HG02588 (cell line): ENCODE results near the gene MCRIP2.
"Not testable (repeated sequence)": the region's sequence is repeated elsewhere in the genome, so short reads cannot be mapped to it uniquely, and the experiment has no call there.

Experiments used
- ATAC-seq: cut with Tn5 transposase; IDR thresholded peaks from one replicate; pipeline ENCODE4 v1.9.1; 2021; ENCODE audit warnings: mild to moderate bottlenecking, moderate library complexity; ENCODE audit not compliant: unreplicated experiment

The MCRIP2 gene

GRCh38 chr16:678858-679813 is 37.5 kb downstream of the MCRIP2 start:
- ATAC-seq, result no peak

- ATAC-seq, result peak; percentile 33
Measured at GRCh38 chr16:679814-680624, 38.4 kb downstream of the MCRIP2 start, which contains the start of gene STUB1. STUB1 (plus strand) TSS chr16:680410; CDS start chr16:680526, 116 bp downstream.

- ATAC-seq, result peak; percentile 2
Measured at GRCh38 chr16:680625-680945, 39.0 kb downstream of the MCRIP2 start.

- no peak for ATAC-seq
Measured at GRCh38 chr16:680967-681745, 39.5 kb downstream of the MCRIP2 start.

GRCh38 chr16:681746-682427 is 40.3 kb downstream of the MCRIP2 start:
- no peak for ATAC-seq

GRCh38 chr16:682493-683395 is 41.1 kb downstream of the MCRIP2 start:
- no peak for ATAC-seq

- no peak for ATAC-seq
Measured at GRCh38 chr16:683396-684070, 41.9 kb downstream of the MCRIP2 start.

GRCh38 chr16:684071-684794 is 42.6 kb downstream of the MCRIP2 start, which contains the start of gene JMJD8:
JMJD8 (minus strand) TSS chr16:684334; CDS start chr16:684319, 15 bp downstream.
- ATAC-seq, result peak; percentile 56

- no peak for ATAC-seq
Measured at GRCh38 chr16:684961-685696, 43.5 kb downstream of the MCRIP2 start.

- ATAC-seq, result no peak
Measured at GRCh38 chr16:685967-686366, 44.3 kb downstream of the MCRIP2 start.

- no peak for ATAC-seq
Measured at GRCh38 chr16:686459-687260, 45.0 kb downstream of the MCRIP2 start.

- ATAC-seq, result no peak
Measured at GRCh38 chr16:687499-687898, 45.9 kb downstream of the MCRIP2 start.

GRCh38 chr16:689175-689897 is 47.7 kb downstream of the MCRIP2 start:
- ATAC-seq, result no peak

- not testable (repeated sequence) for ATAC-seq
Measured at GRCh38 chr16:691242-691641, 49.6 kb downstream of the MCRIP2 start.

- no peak for ATAC-seq
Measured at GRCh38 chr16:692356-693108, 50.9 kb downstream of the MCRIP2 start.
